Measurements from ENCODE around the gene NUDT8. TPM values are rescaled to one million over a fixed set of nuclear protein-coding genes. Genes with fewer than 3 reads are reported as not detected.

NUDT8 gene
- total RNA-seq, 1 donor from 2014 or later, result 5.1 TPM

GRCh38 chr11:67634366-67635230 is 4.9 kb upstream of the NUDT8 start:
- no peak for DNase-seq (ENCODE audit: low read depth)
- TF ChIP-seq, protein P1, sequence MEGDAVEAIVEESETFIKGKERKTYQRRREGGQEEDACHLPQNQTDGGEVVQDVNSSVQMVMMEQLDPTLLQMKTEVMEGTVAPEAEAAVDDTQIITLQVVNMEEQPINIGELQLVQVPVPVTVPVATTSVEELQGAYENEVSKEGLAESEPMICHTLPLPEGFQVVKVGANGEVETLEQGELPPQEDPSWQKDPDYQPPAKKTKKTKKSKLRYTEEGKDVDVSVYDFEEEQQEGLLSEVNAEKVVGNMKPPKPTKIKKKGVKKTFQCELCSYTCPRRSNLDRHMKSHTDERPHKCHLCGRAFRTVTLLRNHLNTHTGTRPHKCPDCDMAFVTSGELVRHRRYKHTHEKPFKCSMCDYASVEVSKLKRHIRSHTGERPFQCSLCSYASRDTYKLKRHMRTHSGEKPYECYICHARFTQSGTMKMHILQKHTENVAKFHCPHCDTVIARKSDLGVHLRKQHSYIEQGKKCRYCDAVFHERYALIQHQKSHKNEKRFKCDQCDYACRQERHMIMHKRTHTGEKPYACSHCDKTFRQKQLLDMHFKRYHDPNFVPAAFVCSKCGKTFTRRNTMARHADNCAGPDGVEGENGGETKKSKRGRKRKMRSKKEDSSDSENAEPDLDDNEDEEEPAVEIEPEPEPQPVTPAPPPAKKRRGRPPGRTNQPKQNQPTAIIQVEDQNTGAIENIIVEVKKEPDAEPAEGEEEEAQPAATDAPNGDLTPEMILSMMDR (IDR thresholded peaks at IDR 0.05; ENCODE audit: insufficient read depth, low read length, poor library complexity, severe bottlenecking), result no peak
- peaks cover 13% of the 10 kb centered on the region for H3K27me3 ChIP-seq (ENCODE audit: control insufficient read depth, insufficient read depth, low read length)
- H3K4me3 ChIP-seq (ENCODE audit: low read depth, low read length), result no peak overlapping the region
- H3K36me3 ChIP-seq (ENCODE audit: control insufficient read depth, insufficient read depth, low read length), result no peaks in the 10 kb centered on the region

GRCh38 chr11:67633758-67634365 is 4.1 kb upstream of the NUDT8 start:
- Histone ChIP-seq H3K36me3 (ENCODE audit: control insufficient read depth, insufficient read depth, low read length) (no peaks in the 10 kb centered on the region), H3K27me3 (ENCODE audit: control insufficient read depth, insufficient read depth, low read length) (peaks cover 7% of the 10 kb centered on the region), H3K4me3 (ENCODE audit: low read depth, low read length) (no peak overlapping the region)
- TF ChIP-seq, protein P1 (IDR thresholded peaks at IDR 0.05; ENCODE audit: insufficient read depth, low read length, poor library complexity, severe bottlenecking), result no peak
- DNase-seq (ENCODE audit: low read depth), result no peak

DNA sequence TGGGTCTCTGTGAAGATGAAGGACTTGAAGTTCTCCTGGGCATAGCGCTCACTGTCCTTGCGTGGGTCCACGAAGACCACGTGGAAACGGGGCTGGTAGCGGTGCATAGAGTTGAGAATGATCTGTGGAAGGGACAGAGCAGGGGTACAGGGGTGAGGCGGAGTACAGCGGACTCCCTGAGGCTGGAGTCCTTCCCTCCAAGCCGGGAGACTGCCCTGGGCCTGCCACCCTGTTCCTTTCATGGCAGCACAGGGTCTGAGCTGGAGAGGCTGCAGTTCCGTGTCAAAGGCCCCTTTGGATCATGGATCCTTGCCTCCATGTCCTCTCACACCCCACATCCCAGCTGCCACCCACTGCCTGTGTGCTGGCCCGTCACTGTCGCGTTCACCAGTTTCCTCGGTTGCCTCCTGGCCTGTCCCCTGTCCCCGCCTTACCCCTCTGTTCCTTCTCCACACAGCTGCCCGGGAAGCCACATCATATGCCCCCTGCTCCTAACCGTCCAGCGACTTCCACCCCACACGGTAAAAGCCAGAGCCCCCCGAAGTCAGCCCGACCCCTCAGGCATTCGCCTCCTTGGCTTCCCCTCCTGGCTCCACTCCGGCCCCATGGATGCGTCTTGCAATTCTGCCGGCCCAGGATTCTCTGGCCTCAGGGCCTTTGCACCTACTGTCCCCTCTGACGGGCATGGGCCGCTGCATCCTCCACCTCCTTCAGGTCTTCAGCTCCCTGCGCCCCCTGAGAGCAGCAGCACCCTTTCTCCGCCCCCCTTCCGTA is 3.4 kb upstream of the NUDT8 start:
- H3K36me3 ChIP-seq (ENCODE audit: control insufficient read depth, insufficient read depth, low read length), result no peaks in the 10 kb centered on the region
- peaks cover 7% of the 10 kb centered on the region for H3K27me3 ChIP-seq (ENCODE audit: control insufficient read depth, insufficient read depth, low read length)
- no peak overlapping the region for H3K4me3 ChIP-seq (ENCODE audit: low read depth, low read length)
- DNase-seq (ENCODE audit: low read depth), result no peak
- TF ChIP-seq, protein P1 (IDR thresholded peaks at IDR 0.05; ENCODE audit: insufficient read depth, low read length, poor library complexity, severe bottlenecking), result no peak

GRCh38 chr11:67632175-67632981 is 2.6 kb upstream of the NUDT8 start:
- TF ChIP-seq, protein P1 (IDR thresholded peaks at IDR 0.05; ENCODE audit: insufficient read depth, low read length, poor library complexity, severe bottlenecking), result no peak
- H3K4me3 ChIP-seq (ENCODE audit: low read depth, low read length), result no peak overlapping the region

GRCh38 chr11:67631853-67632174 is 2.1 kb upstream of the NUDT8 start:
- TF ChIP-seq, protein P1 (IDR thresholded peaks at IDR 0.05; ENCODE audit: insufficient read depth, low read length, poor library complexity, severe bottlenecking), result no peak
- H3K27me3 ChIP-seq (ENCODE audit: control insufficient read depth, insufficient read depth, low read length), result peaks cover 7% of the 10 kb centered on the region
- H3K4me3 ChIP-seq (ENCODE audit: low read depth, low read length), result no peak overlapping the region
- no peaks in the 10 kb centered on the region for H3K36me3 ChIP-seq (ENCODE audit: control insufficient read depth, insufficient read depth, low read length)
- DNase-seq (ENCODE audit: low read depth), result no peak

More at GRCh38 chr11:67632175-67632981, 2.6 kb upstream of the NUDT8 start:
- H3K36me3 ChIP-seq (ENCODE audit: control insufficient read depth, insufficient read depth, low read length), result no peaks in the 10 kb centered on the region
- no peak for DNase-seq (ENCODE audit: low read depth)
- H3K27me3 ChIP-seq (ENCODE audit: control insufficient read depth, insufficient read depth, low read length), result peaks cover 7% of the 10 kb centered on the region
